PFSK-1 (cell line): ENCODE measurements around the gene DHRSX.

Experiments used
- FOXP2 ChIP-seq: optimal IDR thresholded peaks from 2 replicates; pipeline ENCODE3; 2011; ENCODE audit warnings: borderline replicate concordance, control low read depth, inconsistent platforms; ENCODE audit not compliant: insufficient read depth; ENCODE audit errors: extremely low read length, extremely low read depth
- POLR2AphosphoS5 ChIP-seq: IDR thresholded peaks from 2 replicates; pipeline ENCODE4 v1.6.1; 2012; ENCODE audit warnings: low read depth, mild to moderate bottlenecking, control low read depth, low read length, moderate library complexity
- REST ChIP-seq, 2 experiments: IDR thresholded peaks; 2 replicates each; pipeline versions ENCODE4 v1.6.1 to v1.8.0; 2011 to 2012; ENCODE audit warnings: low read depth in 2 of 2, low read length in 2 of 2, control low read depth in 1 of 2, inconsistent platforms in 1 of 2, mild to moderate bottlenecking in 1 of 2, moderate library complexity in 1 of 2; ENCODE audit not compliant: insufficient read depth in 1 of 2
- SIN3A ChIP-seq: IDR thresholded peaks from 2 replicates; pipeline ENCODE4 v1.6.1; 2012; ENCODE audit warnings: mild to moderate bottlenecking, low read length, moderate library complexity, borderline replicate concordance; ENCODE audit not compliant: insufficient read depth
- TAF1 ChIP-seq: IDR thresholded peaks from 2 replicates; pipeline ENCODE4 v1.6.1; 2012; ENCODE audit warnings: low read length, control low read depth, borderline replicate concordance; ENCODE audit not compliant: insufficient read depth

DHRSX gene

GRCh38 chrX:2486476-2487133, 14.2 kb downstream of the DHRSX start:
- TF ChIP-seq REST (IDR thresholded peaks at IDR 0.05; ENCODE audit: insufficient read depth in 1 of 2, low read depth in 2 of 2, low read length in 2 of 2), result no peak
- no peak for TF ChIP-seq TAF1
- TF ChIP-seq FOXP2, result no peak
- TF ChIP-seq SIN3A, result no peak
- TF ChIP-seq POLR2AphosphoS5, result no peak

DNA sequence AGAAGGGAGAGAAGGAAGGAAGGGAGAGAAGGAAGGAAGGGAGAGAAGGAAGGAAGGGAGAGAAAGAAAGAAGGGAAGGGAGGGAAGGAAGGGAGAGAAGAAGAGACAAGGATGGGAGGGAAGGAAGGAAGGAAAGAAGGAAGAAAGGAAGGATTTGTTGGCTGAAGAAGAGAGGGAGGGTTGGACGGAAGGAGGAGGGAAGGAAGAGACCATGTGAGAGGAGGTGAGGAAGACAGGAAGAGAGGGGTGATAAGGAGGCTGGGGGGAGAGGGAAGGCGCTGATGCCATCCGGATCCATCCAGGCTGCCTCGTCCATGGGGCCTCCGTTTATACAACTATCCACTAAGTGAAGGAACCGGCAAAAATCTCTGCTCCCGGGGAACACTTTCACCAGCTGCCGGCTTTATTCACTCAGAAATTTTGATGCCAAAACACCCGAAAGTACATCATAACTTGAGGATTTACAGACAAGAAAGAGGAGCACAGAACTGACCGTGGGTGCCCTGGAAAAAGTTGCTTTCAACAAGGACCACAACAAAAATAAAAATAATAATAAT, 14.9 kb downstream of the DHRSX start:
- no peak for TF ChIP-seq TAF1
- TF ChIP-seq SIN3A, result no peak
- TF ChIP-seq REST (IDR thresholded peaks at IDR 0.05; ENCODE audit: insufficient read depth in 1 of 2, low read depth in 2 of 2, low read length in 2 of 2), result no peak
- TF ChIP-seq POLR2AphosphoS5, result no peak

GRCh38 chrX:2484721-2485648, 15.8 kb downstream of the DHRSX start:
- no peak for TF ChIP-seq FOXP2
- TF ChIP-seq TAF1, result no peak
- no peak for TF ChIP-seq REST (IDR thresholded peaks at IDR 0.05; ENCODE audit: insufficient read depth in 1 of 2, low read depth in 2 of 2, low read length in 2 of 2)
- TF ChIP-seq SIN3A, result no peak
- no peak for TF ChIP-seq POLR2AphosphoS5

- TF ChIP-seq SIN3A, result no peak
- no peak for TF ChIP-seq POLR2AphosphoS5
- no peak for TF ChIP-seq REST (IDR thresholded peaks at IDR 0.05; ENCODE audit: insufficient read depth in 1 of 2, low read depth in 2 of 2, low read length in 2 of 2)
- no peak for TF ChIP-seq TAF1
- no peak for TF ChIP-seq FOXP2
Measured at GRCh38 chrX:2484256-2484655, 16.5 kb downstream of the DHRSX start.
